HG03565 (cell line): ENCODE results near the gene MCF2L.

Experiments used
- ATAC-seq: cut with Tn5 transposase; IDR thresholded peaks from one replicate; pipeline ENCODE4 v1.9.1; 2021; ENCODE audit warnings: mild to moderate bottlenecking, moderate library complexity; ENCODE audit not compliant: unreplicated experiment

MCF2L gene

DNA sequence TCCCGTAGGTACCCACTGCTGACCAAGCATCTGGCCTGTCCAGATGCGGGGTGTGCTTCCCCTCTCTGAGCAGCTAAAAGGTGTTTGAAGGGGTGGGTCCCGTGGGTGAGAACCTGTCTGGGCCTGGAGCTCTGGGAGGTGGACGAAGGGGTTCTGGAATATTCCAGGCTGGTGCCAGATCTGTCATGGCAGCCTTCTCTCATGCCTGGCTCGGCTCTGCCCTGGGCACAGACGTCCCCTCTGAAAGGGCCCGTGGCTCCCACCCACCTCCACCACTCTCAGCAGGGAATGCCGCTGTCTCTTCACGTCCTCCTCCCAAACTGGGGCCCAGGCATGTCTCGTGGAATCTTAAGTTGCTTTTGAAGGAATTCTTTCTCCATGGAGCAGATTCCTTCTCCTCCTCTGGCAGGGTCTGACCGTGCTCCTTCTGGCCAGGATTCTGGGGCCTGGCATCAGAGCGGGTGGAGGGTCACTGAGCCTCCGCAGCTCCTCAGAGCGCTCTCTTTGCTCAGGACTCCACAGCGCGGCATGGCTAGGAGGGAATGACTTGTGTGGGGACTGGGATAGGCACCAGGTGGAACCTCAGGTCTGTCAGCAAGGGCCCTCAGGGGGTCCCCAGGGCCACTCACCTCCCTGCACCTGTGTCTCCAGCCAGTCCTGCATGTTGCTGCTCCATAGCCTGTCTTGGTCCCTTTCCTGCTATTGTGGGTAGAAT is 5.9 kb upstream of the MCF2L start:
- no peak for ATAC-seq

- no peak for ATAC-seq
These were observed 5.4 kb upstream of the MCF2L start for GRCh38 chr13:112963641-112964040.

DNA sequence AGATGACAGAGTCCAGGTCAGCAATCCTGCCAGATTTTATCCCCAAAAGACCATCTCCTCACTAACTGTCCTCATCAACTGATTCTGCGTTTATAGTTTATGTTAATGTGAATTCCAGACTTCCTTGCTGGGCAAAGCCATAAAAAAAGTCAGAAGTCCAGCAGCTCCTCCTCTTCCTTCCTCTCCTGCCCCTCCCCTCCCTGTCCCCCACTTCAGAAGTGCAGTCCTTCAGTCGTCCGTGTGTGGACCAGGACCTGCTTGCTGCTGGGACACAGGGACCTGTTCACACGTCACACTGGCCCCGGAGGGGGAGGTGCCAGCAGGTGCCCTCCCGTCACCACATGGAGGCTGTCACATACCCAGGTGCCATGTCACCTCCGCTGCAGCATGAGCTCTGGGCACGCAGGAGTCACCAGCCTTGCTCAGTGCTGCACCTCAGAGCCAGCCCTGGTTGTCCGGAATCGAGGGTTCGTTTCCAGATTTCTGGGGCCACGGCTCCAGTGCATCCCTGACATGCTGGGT is 4.0 kb upstream of the MCF2L start:
- no peak for ATAC-seq

DNA sequence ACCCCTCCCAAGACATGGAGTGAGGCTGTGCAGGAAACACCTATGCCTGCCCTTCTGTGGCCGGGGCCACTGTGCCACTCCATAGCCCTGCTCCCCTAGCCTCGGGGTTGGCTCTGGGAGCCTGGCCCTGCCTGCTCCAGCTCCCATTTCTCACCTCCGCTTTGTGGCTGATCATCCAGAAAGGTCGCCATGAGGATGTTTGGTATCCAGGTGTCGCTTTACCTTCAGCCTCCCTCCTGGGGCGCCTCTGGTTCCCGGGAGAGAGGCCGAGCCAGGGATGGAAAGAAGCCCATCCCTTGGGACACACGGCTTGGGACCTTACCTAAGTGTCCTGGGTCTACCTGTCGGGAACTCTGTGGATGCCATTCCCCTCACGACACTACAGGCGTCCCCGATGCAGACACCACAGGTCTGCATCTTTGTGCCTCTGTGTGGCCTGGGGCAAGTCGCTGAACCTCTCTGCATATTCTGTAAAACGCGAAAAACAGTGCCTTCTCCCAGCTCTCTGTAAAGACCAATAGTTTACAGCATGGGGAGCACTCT is 3.4 kb upstream of the MCF2L start:
- no peak for ATAC-seq

GRCh38 chr13:112966776-112967175 is 2.2 kb upstream of the MCF2L start:
- ATAC-seq = no peak

GRCh38 chr13:112967686-112968379 is 1.2 kb upstream of the MCF2L start:
- ATAC-seq = no peak

DNA sequence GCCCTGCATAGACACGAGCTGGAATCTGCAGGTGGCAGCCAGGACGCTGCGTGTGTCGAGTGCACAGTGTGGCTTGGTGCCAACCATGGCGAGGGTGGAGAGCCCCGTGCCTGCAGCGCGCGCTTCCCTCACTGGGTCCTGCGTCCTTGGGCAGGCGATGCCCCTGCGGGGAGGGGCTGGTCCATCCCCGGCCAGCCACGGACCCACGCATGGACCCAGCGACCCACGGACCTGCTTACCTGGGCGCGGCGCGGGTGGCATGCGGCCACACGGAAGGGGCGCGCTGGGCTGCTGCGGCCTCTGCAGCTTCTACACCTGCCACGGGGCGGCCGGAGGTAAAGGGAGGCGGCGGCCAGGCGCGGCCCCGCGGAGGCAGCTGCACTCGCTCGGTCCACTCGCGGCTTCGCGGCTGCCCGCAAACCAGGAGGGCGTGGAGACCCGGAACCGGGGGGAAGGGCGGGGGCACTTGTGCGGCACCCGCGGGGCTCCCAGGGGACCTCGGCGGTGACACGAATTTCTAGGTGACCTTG is 569 bp upstream of the MCF2L start:
- ATAC-seq = no peak

- no peak for ATAC-seq
These were observed 801 bp downstream of the MCF2L start for GRCh38 chr13:112969692-112970338.

- ATAC-seq = no peak
These were observed 1.7 kb downstream of the MCF2L start for GRCh38 chr13:112970552-112971287.

DNA sequence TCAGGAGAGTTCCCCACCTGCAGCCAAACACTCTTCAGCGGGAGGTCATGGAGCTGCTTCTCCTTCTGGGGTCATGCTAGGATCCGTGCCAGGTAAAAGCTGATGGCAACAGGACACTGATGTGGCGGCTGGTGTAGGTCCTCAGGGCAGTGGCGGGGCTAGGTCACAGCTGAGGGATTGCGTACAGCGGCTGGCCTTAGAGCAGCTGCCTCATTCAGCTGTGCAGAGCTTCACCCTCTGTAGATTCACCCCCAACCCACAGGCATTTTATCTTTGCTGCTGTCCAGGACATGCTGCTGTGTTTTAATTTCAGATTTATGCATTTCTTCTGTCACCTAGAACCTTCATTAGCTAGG is 2.3 kb downstream of the MCF2L start:
- no peak for ATAC-seq

GRCh38 chr13:112972258-112972657 is 3.2 kb downstream of the MCF2L start:
- ATAC-seq = no peak

DNA sequence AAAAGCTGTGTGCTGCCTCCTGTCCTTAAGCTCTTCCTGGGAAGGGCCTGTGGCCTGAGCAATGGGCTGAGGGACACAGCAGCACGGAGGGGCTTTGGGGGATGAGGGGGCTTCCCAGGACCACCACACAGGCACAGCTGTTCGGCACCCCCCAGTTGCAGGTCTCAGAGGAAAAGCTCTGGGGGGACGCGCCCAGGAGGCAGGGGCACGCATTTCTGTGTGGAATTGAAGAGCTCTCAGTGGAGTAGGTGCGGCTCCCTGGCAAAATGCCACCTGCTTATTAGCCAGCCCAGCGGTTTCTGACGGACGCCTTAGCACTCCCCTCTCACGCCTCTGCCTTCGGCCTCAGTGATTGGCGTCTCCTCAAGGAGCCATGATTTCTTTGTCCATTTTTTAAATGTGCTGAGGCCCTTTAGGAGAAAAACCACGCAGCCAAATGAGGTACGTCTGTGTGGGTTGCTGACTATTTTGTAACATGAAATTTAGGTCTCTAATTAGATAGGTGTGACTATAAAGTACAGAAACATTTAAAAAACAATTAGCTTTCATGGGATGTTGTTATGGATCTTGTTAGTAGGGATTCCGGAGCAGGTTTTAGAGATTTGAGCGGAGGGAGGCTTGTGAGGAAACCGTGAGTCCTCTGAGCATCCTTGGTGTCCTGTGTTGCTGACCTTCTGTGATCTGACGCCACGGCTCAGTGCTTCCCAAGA is 4.0 kb downstream of the MCF2L start:
- no peak for ATAC-seq

- no peak for ATAC-seq
These were observed 4.5 kb downstream of the MCF2L start for GRCh38 chr13:112973577-112973951.

DNA sequence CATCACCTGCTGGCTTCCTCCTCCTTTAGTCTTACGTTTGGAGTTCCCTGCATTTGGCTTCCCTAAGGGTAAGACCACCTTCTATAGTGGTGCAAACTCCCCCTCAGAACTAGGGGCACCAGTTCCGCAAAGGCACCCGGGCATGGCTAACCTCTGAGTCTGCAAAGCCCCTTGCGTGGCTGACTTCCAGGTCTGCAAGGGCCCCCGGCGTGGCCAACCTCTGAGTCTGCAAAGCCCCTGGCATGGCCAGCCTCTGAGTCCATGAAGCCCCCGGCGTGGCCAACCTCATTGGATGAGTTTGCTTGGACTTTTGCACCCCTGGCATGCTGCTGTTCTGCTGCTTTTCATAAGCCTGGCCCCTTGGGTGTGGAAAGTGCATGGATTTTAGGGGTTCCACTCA is 5.1 kb downstream of the MCF2L start:
- no peak for ATAC-seq

DNA sequence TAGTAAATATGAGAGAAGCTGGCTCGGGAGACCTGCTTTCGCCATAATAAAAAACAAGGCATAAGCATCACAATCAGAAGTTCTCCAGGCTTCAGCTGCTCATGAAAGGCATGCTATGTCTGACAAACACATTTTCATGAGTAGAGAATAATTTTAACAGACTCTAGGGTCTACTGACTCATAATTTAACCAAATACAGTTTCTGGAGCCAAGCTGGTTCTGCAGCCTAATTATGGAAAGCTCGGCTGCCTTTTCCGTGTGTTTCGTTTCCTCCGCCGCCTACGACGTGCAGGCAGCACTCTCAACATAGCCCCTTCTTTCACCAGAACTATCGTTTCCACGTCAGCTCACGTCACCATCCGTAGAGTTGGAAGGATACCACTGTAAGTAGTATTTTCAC is 5.7 kb downstream of the MCF2L start:
- ATAC-seq = no peak

DNA sequence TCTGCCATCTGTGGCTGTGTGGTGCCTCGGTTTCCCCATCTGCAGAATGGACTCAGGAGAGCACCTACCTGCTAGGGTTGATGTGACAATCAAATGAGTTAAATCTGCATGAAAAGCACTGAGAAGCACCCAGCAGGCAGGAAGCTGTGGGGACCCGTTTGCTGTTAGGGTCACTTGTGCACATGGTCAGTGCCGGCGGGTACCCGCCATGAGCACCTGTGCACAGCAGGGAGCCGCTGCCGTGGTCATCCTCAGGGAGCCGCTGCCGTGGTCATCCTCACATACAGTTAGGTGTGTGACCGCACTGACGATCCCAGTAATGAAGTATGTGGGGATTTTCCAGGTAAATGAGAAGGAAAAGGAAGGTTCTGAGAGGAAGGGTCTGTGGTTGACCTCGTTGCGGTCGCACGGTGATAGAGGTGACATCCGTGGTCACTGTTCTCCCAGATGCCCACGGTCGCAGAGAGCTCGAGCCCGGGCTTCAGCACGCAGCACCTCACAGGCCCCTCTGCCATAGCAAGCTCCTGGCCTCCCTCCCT is 6.5 kb downstream of the MCF2L start:
- ATAC-seq = no peak

- no peak for ATAC-seq
These were observed 7.5 kb downstream of the MCF2L start for GRCh38 chr13:112976526-112976925.

DNA sequence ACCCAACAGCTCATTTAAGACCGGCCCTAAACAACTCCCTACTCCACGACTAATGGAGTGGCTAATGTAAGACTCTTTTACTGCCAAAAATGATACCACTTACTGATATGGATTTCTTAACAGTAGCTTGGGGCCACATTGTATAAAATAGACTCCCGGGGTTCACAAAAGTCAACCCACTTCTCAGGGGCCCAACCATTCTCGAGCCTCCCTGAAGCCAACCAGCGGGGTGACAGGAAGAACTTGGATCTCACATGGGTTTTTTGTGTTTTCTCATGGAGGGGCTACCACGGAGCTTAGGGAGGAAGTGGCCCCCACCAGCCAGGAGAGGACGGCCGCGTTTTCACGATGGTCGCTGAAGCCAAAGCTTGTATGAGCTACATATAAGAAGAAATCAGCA is 8.1 kb downstream of the MCF2L start:
- no peak for ATAC-seq

DNA sequence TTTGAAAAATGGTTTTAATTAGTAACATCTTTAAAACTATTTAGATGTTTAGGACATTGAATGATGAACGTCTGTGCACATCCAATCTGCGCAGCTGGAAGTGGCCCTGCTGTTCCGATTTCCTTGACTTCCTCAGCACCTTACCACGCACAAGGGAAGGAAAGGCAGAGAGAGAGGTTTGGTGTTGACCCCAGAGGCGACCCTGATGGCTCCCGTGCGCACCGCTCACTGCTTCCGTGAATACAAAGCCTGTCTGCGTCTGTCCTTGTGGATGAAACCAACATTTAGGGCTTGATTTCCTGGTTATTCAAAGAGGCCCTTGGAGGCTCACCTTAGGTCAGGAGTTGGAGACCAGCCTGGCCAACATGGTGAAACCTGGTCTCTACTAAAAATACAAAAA is 8.5 kb downstream of the MCF2L start:
- ATAC-seq = no peak
